Naive thymus-derived CD4-positive, alpha-beta T cell (primary cell): ENCODE data around the gene NTF4. TPM values are rescaled to one million over a fixed set of nuclear protein-coding genes. Genes with fewer than 3 reads are reported as not detected.

Experiments used
- ATAC-seq: fragments of 150-1000 bp; cut with Tn5 transposase; 2 replicates; pipeline ENCODE4 v1.10.0; 2021; ENCODE audit warnings: mild to moderate bottlenecking, moderate library complexity
- CTCF ChIA-PET: fragments of 350-600 bp; sonication (Branson Sonifier 250); formaldehyde crosslinking; loops from one replicate; lab custom pipeline; 2021; ENCODE audit warnings: antibody characterized with exemption; lab: Charles Lee
- POLR2A ChIA-PET: fragments of 350-600 bp; sonication (Branson Sonifier 250); formaldehyde crosslinking; loops from one replicate; lab custom pipeline; 2021; ENCODE audit warnings: antibody characterized with exemption, inconsistent platforms; lab: Charles Lee
- DNase-seq, 9 donors: peaks; one replicate each; pipeline versions ENCODE4 v3.0.0 to v3.0.0-alpha.2; 2020 to 2022; ENCODE audit warnings: mixed read lengths in 1 of 9
- H3K27ac ChIP-seq: one replicate; pipeline ENCODE4 v1.7.0; 2013; ENCODE audit warnings: mild to moderate bottlenecking, low read depth, low read length, moderate library complexity
- H3K27me3 ChIP-seq, 2 donors: one replicate each; pipeline ENCODE4 v1.7.0; 2013; ENCODE audit warnings: low read length in 2 of 2, mild to moderate bottlenecking in 2 of 2, moderate library complexity in 2 of 2; ENCODE audit not compliant: control insufficient read depth in 2 of 2, insufficient read depth in 2 of 2
- H3K36me3 ChIP-seq, 3 experiments: 1 replicate in 2 of 3; 2 replicates in 1 of 3; pipeline ENCODE4 v1.7.0; 2013; ENCODE audit warnings: low read length in 3 of 3, mild to moderate bottlenecking in 3 of 3, moderate library complexity in 1 of 3; ENCODE audit not compliant: insufficient read depth in 3 of 3, control insufficient read depth in 2 of 3
- H3K4me1 ChIP-seq, 2 donors: one replicate each; pipeline ENCODE4 v1.7.0; 2013; ENCODE audit warnings: low read length in 2 of 2, mild to moderate bottlenecking in 2 of 2, moderate library complexity in 1 of 2; ENCODE audit not compliant: control insufficient read depth in 2 of 2, insufficient read depth in 2 of 2
- H3K4me3 ChIP-seq: 2 replicates; pipeline ENCODE4 v1.7.0; 2013; ENCODE audit warnings: mild to moderate bottlenecking, low read length
- H3K9me3 ChIP-seq, 3 experiments: 1 replicate in 2 of 3; 2 replicates in 1 of 3; pipeline ENCODE4 v1.7.0; 2013; ENCODE audit warnings: low read length in 3 of 3; ENCODE audit not compliant: control insufficient read depth in 2 of 3
- H3K27ac Mint-ChIP-seq, 9 donors: one replicate each; pipeline ENCODE4 v1.8.0; 2020 to 2022; ENCODE audit warnings: mixed read lengths in 9 of 9, mild to moderate bottlenecking in 8 of 9, moderate library complexity in 5 of 9, inconsistent platforms in 2 of 9
- H3K27me3 Mint-ChIP-seq, 5 donors: one replicate each; pipeline ENCODE4 v1.8.0; 2021 to 2022; ENCODE audit warnings: mixed read lengths in 5 of 5, mild to moderate bottlenecking in 1 of 5
- H3K36me3 Mint-ChIP-seq, 5 donors: one replicate each; pipeline ENCODE4 v1.8.0; 2020 to 2022; ENCODE audit warnings: mixed read lengths in 5 of 5, mild to moderate bottlenecking in 3 of 5, inconsistent platforms in 1 of 5
- H3K4me1 Mint-ChIP-seq, 7 donors: one replicate each; pipeline ENCODE4 v1.8.0; 2020 to 2022; ENCODE audit warnings: mixed read lengths in 7 of 7, mild to moderate bottlenecking in 3 of 7, inconsistent platforms in 1 of 7
- H3K4me3 Mint-ChIP-seq, 10 donors: one replicate each; pipeline ENCODE4 v1.8.0; 2020 to 2022; ENCODE audit warnings: mild to moderate bottlenecking in 10 of 10, mixed read lengths in 10 of 10, moderate library complexity in 6 of 10, inconsistent platforms in 2 of 10
- H3K9me3 Mint-ChIP-seq, 11 donors: one replicate each; pipeline ENCODE4 v1.8.0; 2020 to 2022; ENCODE audit warnings: mixed read lengths in 11 of 11, mild to moderate bottlenecking in 4 of 11, inconsistent platforms in 1 of 11, moderate library complexity in 1 of 11
- intact Hi-C, 2 donors: fragments of 100-400 bp; cut with micrococcal nuclease; formaldehyde crosslinking; loops; one replicate each; pipeline ENCODE4 v1.15.1; 2023
- polyA plus RNA-seq, 2 donors: library from polyadenylated mRNA; unstranded; fragments of 300-500 nt; fragmentation: Illumina TruSeq; gene quantifications; one replicate each; pipeline ENCODE4 v1.2.3, GENCODE V29; 2021
- total RNA-seq, 6 experiments: library from RNA in 5 of 6; stranded (reverse) in 5 of 6; gene quantifications; 1 replicate in 5 of 6; 2 replicates in 1 of 6; pipeline ENCODE4 v1.2.3 and lab custom pipeline; 2021 to 2026

The NTF4 gene
- total and polyA plus RNA-seq, 7 experiments from 2014 or later = not detected

GRCh38 chr19:49092686-49093085, 28.1 kb upstream of the NTF4 start:
- CTCF ChIA-PET = interaction anchor here (1.0 kb wide), 1 partner anchor 21 kb away, joined by 3 read pairs; the partner anchor contains the start of gene LIN7B

GRCh38 chr19:49091391-49092038, 26.9 kb upstream of the NTF4 start:
- H3K9me3 ChIP-seq = no peaks in the 10 kb centered on the region
- H3K27ac Mint-ChIP-seq = no peak overlapping the region
- no peak overlapping the region for H3K4me3 ChIP-seq
- ATAC-seq (no peak), DNase-seq (no peak)
- H3K4me3 Mint-ChIP-seq = no peak overlapping the region
- H3K36me3 Mint-ChIP-seq = peaks cover 6 to 40% (median 15%) of the 10 kb centered on the region in 5 donors
- no peaks in the 10 kb centered on the region for H3K27me3 ChIP-seq
- peaks cover 11 to 13% of the 10 kb centered on the region in 2 donors for H3K4me1 ChIP-seq
- peaks cover 22 to 51% (median 35%) of the 10 kb centered on the region in 7 donors for H3K4me1 Mint-ChIP-seq
- intact Hi-C loops = no loop called here
- H3K27me3 Mint-ChIP-seq = no peaks in the 10 kb centered on the region
- no peaks in the 10 kb centered on the region for H3K9me3 Mint-ChIP-seq
- no peak overlapping the region for H3K27ac ChIP-seq
- POLR2A ChIA-PET = interaction anchor here (0.7 kb wide), 1 partner anchor 116 kb away, joined by 3 read pairs; no protein-coding TSS in a partner anchor
- peaks cover 18 to 83% (median 18%) of the 10 kb centered on the region in 3 experiments for H3K36me3 ChIP-seq
- CTCF ChIA-PET = interaction anchor here (0.6 kb wide), 1 partner anchor 107 kb away, joined by 4 read pairs; no protein-coding TSS in a partner anchor

More at GRCh38 chr19:49092686-49093085, 28.1 kb upstream of the NTF4 start:
- peaks cover 0 to 1% (median 0%) of the 10 kb centered on the region in 11 donors for H3K9me3 Mint-ChIP-seq
- DNase-seq = no peak
- ATAC-seq = no peak
- peaks cover 18 to 88% (median 26%) of the 10 kb centered on the region in 3 experiments for H3K36me3 ChIP-seq
- H3K4me3 Mint-ChIP-seq = no peak overlapping the region
- H3K4me3 ChIP-seq = no peak overlapping the region
- H3K27me3 Mint-ChIP-seq = no peaks in the 10 kb centered on the region
- no peaks in the 10 kb centered on the region for H3K27me3 ChIP-seq
- POLR2A ChIA-PET = no interaction called here
- no peak overlapping the region for H3K27ac ChIP-seq
- peaks cover under 1 to 33% (median 9%) of the 10 kb centered on the region in 5 donors for H3K36me3 Mint-ChIP-seq
- peaks cover 14 to 43% (median 27%) of the 10 kb centered on the region in 7 donors for H3K4me1 Mint-ChIP-seq
- intact Hi-C loops = no loop called here
- no peak overlapping the region for H3K27ac Mint-ChIP-seq
- peaks cover 1 to 5% of the 10 kb centered on the region in 2 donors for H3K4me1 ChIP-seq
- no peaks in the 10 kb centered on the region for H3K9me3 ChIP-seq

GRCh38 chr19:49086296-49086695, 21.7 kb upstream of the NTF4 start:
- DNase-seq (no peak), ATAC-seq (no peak)
- H3K27ac ChIP-seq = peak overlapping the region; percentile 94
- ChIA-PET CTCF (interaction anchor here (0.7 kb wide), 1 partner anchor 140 kb away, joined by 4 read pairs; no protein-coding TSS in a partner anchor), POLR2A (interaction anchor here (2.1 kb wide), 1 partner anchor 12 kb away, joined by 4 read pairs; no protein-coding TSS in a partner anchor)
- intact Hi-C loops = loop anchor here in 1 of 2 donors (5.0 kb wide), 1 partner anchor 439 kb away; the partner anchor contains the start of gene CA11
- H3K9me3 ChIP-seq = no peaks in the 10 kb centered on the region
- Mint-ChIP-seq H3K9me3 (peaks cover 0 to 7% (median 0%) of the 10 kb centered on the region in 11 donors), H3K27me3 (peaks cover 0 to 5% (median 0%) of the 10 kb centered on the region in 5 donors), H3K27ac (peak overlapping the region; percentile 83 to 96 (median 88)), H3K4me3 (peak overlapping the region; percentile 71 to 97 (median 94)), H3K4me1 (peaks cover 22 to 54% (median 41%) of the 10 kb centered on the region in 7 donors), H3K36me3 (peaks cover 6 to 28% (median 8%) of the 10 kb centered on the region in 5 donors)
- H3K4me3 ChIP-seq = peak overlapping the region; percentile 72
- peaks cover 12 to 39% (median 13%) of the 10 kb centered on the region in 3 experiments for H3K36me3 ChIP-seq
- H3K27me3 ChIP-seq = no peaks in the 10 kb centered on the region
- H3K4me1 ChIP-seq = peaks cover 19% of the 10 kb centered on the region in 2 donors

GRCh38 chr19:49085868-49086232, 21.2 kb upstream of the NTF4 start:
- peak overlapping the region; percentile 94 for H3K27ac ChIP-seq
- H3K36me3 Mint-ChIP-seq = peaks cover 6 to 25% (median 8%) of the 10 kb centered on the region in 5 donors
- no peaks in the 10 kb centered on the region for H3K27me3 ChIP-seq
- CTCF ChIA-PET = interaction anchor here (0.7 kb wide), 1 partner anchor 140 kb away, joined by 4 read pairs; no protein-coding TSS in a partner anchor
- no peak for ATAC-seq
- intact Hi-C loops = loop anchor here (1.0 to 5.0 kb wide), 13 partner anchors 21 to 590 kb away; partner anchors contain the start of genes C19orf73 (in 2 of the 2), NUCB1 (in 2 of the 2), PPFIA3 (in 2 of the 2) and ALDH16A1 (in 1 of the 2)
- peaks cover 21 to 53% (median 38%) of the 10 kb centered on the region in 7 donors for H3K4me1 Mint-ChIP-seq
- peaks cover 0 to 7% (median 0%) of the 10 kb centered on the region in 11 donors for H3K9me3 Mint-ChIP-seq
- H3K27ac Mint-ChIP-seq = peak overlapping the region; percentile 83 to 96 (median 88)
- no peaks in the 10 kb centered on the region for H3K9me3 ChIP-seq
- no peak for DNase-seq
- H3K4me3 Mint-ChIP-seq = peak overlapping the region; percentile 71 to 97 (median 94)
- POLR2A ChIA-PET = no interaction called here
- H3K4me3 ChIP-seq = peak overlapping the region; percentile 72
- peaks cover 10 to 34% (median 11%) of the 10 kb centered on the region in 3 experiments for H3K36me3 ChIP-seq
- peaks cover 0 to 5% (median 0%) of the 10 kb centered on the region in 5 donors for H3K27me3 Mint-ChIP-seq
- H3K4me1 ChIP-seq = peaks cover 19% of the 10 kb centered on the region in 2 donors

- ChIA-PET CTCF (no interaction called here), POLR2A (no interaction called here)
- peaks cover 0 to 5% (median 4%) of the 10 kb centered on the region in 5 donors for H3K27me3 Mint-ChIP-seq
- peaks cover 0 to 7% (median 0%) of the 10 kb centered on the region in 11 donors for H3K9me3 Mint-ChIP-seq
- intact Hi-C loops = loop anchor here (1.0 to 5.0 kb wide), 13 partner anchors 22 to 591 kb away; partner anchors contain the start of genes C19orf73 (in 2 of the 2), NUCB1 (in 2 of the 2), PPFIA3 (in 2 of the 2) and ALDH16A1 (in 1 of the 2)
- Histone ChIP-seq H3K4me1 (peaks cover 19% of the 10 kb centered on the region in 2 donors), H3K36me3 (peaks cover 4 to 28% (median 5%) of the 10 kb centered on the region in 3 experiments), H3K4me3 (peak within 1 kb of the TSS; percentile 72), H3K27ac (peak within 1 kb of the TSS; percentile 94), H3K9me3 (no peaks in the 10 kb centered on the region), H3K27me3 (no peaks in the 10 kb centered on the region)
- H3K4me3 Mint-ChIP-seq = peak within 1 kb of the TSS; percentile 71 to 97 (median 94)
- H3K4me1 Mint-ChIP-seq = peaks cover 18 to 49% (median 35%) of the 10 kb centered on the region in 7 donors
- DNase-seq = peak; percentile 99 to 100 (median 100)
- peak within 1 kb of the TSS; percentile 83 to 96 (median 88) for H3K27ac Mint-ChIP-seq
- H3K36me3 Mint-ChIP-seq = peaks cover 6 to 19% (median 6%) of the 10 kb centered on the region in 5 donors
- peak; percentile 97 for ATAC-seq
Observed at GRCh38 chr19:49085020-49085867, 20.6 kb upstream of the NTF4 start, which contains the start of gene SNRNP70. Gene SNRNP70 (plus strand): TSS chr19:49085451. CDS start chr19:49086415, 964 bp downstream.
